Muscle layer of colon (tissue), 2 donors: ENCODE measurements around the gene UMAD1.
"Not testable (repeated sequence)": the region's sequence is repeated elsewhere in the genome, so short reads cannot be mapped to it uniquely, and the experiment has no call there.

ENCODE experiments used
- H3K27ac ChIP-seq: one replicate; pipeline ENCODE4 v1.7.0; 2013; ENCODE audit warnings: low read depth, mild to moderate bottlenecking, low read length, moderate library complexity
- H3K27me3 ChIP-seq, 2 donors: one replicate each; pipeline ENCODE4 v1.7.0; 2013; ENCODE audit warnings: low read length in 2 of 2, mild to moderate bottlenecking in 2 of 2; ENCODE audit not compliant: insufficient read depth in 2 of 2, control insufficient read depth in 1 of 2
- H3K36me3 ChIP-seq: one replicate; pipeline ENCODE4 v1.7.0; 2013; ENCODE audit warnings: mild to moderate bottlenecking, low read length; ENCODE audit not compliant: insufficient read depth
- H3K4me1 ChIP-seq: one replicate; pipeline ENCODE4 v1.7.0; 2013; ENCODE audit warnings: mild to moderate bottlenecking, low read length; ENCODE audit not compliant: insufficient read depth
- H3K4me3 ChIP-seq, 2 donors: one replicate each; pipeline ENCODE4 v1.7.0; 2013; ENCODE audit warnings: low read length in 2 of 2, low read depth in 1 of 2, mild to moderate bottlenecking in 1 of 2, moderate library complexity in 1 of 2
- H3K9ac ChIP-seq: one replicate; pipeline ENCODE4 v1.7.0; 2013; ENCODE audit warnings: low read length
- H3K9me3 ChIP-seq: one replicate; pipeline ENCODE4 v1.7.0; 2013; ENCODE audit warnings: mild to moderate bottlenecking, low read length
- donor health status: abdominal sarcoma.
- donor health status: Adenocarcinoma of cecum.

Gene UMAD1

DNA sequence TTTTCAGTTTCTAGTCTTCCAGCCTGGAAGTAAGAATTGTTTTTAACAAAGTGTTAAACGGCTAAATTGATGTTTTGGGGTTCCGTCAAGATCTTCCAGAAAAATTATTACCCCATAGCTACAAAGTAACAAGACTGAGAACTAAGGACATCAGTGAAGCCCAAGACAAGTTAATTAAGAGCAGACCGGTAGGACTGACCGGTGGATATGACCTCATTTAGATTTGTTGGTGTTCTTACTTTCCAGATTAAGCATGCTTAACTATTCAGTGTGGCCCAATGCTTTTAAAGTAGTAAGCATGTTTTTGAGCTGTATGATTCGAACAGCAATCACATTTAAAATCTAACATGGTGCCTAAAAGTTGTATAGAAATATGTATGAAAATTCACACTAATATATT is 151.0 kb downstream of the UMAD1 start:
- H3K9ac ChIP-seq: no peak overlapping the region
- H3K4me3 ChIP-seq: no peak overlapping the region
- no peaks in the 10 kb centered on the region for H3K9me3 ChIP-seq
- H3K27me3 ChIP-seq: no peaks in the 10 kb centered on the region
- no peaks in the 10 kb centered on the region for H3K36me3 ChIP-seq
- H3K4me1 ChIP-seq: peaks cover 35% of the 10 kb centered on the region
- no peak overlapping the region for H3K27ac ChIP-seq

DNA sequence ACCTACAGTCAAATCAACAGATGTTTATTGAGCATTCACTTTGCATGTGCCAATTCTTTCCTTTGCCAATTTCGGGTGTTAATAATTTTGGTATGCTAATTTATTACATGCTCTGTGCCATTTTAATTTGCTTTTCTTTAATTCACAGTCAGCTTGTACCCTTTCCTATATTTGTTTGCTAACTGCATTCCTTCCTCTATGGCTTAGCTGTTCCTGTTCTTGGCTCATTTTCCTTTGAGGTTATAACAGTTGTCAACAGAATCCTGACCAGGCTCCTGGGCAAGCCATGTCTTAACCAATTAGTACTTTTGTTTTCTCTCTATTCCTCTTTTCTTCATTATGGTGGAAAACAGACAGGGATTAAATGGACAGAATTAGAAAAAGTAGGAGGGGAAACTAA is 151.5 kb downstream of the UMAD1 start:
- peaks cover 35% of the 10 kb centered on the region for H3K4me1 ChIP-seq
- H3K27me3 ChIP-seq: no peaks in the 10 kb centered on the region
- no peak overlapping the region for H3K27ac ChIP-seq

DNA sequence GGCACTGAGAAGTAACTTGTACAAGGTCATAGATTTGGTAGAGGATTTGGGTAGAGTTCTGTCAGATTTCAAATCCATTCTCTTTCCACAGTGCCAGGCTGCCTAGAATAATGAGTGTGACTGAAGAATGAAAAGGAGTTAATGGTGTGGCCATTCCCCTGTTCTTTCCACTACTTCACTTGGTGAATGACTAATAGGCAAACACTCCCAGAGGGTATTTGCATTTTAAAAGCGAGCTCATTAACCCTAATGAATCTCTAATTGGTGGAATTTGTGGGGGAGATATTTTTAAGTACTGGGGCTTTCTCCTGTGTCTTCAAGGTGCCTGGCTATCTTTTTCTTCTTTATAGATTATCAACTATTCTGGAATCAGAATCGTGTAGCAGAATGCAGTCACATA is 152.7 kb downstream of the UMAD1 start:
- Histone ChIP-seq H3K36me3 (no peaks in the 10 kb centered on the region), H3K9ac (no peak overlapping the region), H3K4me3 (no peak overlapping the region), H3K9me3 (no peaks in the 10 kb centered on the region), H3K27me3 (no peaks in the 10 kb centered on the region), H3K27ac (no peak overlapping the region), H3K4me1 (peaks cover 35% of the 10 kb centered on the region)

More for the DNA sequence above, 151.5 kb downstream of the UMAD1 start:
- Histone ChIP-seq H3K9ac (no peak overlapping the region), H3K4me3 (no peak overlapping the region), H3K9me3 (no peaks in the 10 kb centered on the region), H3K36me3 (no peaks in the 10 kb centered on the region)

DNA sequence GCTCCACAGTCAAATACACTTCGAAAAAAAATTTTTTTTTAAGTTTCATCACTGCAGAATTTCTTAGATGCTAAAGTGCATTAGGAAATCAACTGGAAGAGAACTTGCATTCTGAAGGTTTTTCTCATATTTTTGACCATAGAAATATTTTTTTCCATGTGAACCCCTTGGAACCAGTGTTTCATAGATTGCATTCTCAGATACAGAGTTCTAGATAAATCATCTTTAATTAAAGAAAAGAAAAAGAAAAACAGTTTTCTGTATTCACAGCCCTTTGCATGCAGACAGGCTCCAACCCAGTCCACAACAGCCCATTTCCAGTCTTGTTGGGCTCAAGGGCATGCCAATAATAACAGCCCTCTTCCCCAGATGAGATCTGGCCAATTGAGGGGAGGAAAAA is 153.4 kb downstream of the UMAD1 start:
- H3K27me3 ChIP-seq: no peaks in the 10 kb centered on the region
- no peak overlapping the region for H3K9ac ChIP-seq
- no peaks in the 10 kb centered on the region for H3K36me3 ChIP-seq
- no peaks in the 10 kb centered on the region for H3K9me3 ChIP-seq
- H3K4me3 ChIP-seq: no peak overlapping the region
- H3K27ac ChIP-seq: no peak overlapping the region
- peaks cover 35% of the 10 kb centered on the region for H3K4me1 ChIP-seq

DNA sequence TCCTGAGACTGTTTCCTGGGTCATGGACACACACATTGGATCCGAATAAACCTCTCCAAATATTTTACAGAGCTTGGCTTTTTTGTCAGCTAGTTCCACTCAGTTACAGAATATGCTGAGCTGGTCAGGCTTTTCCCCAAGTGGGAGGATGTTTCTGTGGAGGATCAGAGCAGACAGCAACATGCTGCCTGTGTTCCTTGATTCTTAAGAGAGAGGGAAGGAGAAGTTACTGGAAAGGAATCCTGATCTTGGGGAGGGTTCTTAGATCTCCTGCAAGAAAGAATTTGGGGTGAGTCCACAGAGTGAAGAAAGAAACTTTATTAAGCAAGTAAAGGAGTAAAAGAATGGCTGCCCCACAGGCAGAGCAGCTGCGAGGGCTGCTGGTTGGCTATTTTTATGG is 154.7 kb downstream of the UMAD1 start:
- H3K9me3 ChIP-seq: no peaks in the 10 kb centered on the region
- H3K9ac ChIP-seq: no peak overlapping the region
- H3K27me3 ChIP-seq: no peaks in the 10 kb centered on the region
- H3K4me1 ChIP-seq: peaks cover 32% of the 10 kb centered on the region
- no peak overlapping the region for H3K4me3 ChIP-seq
- no peak overlapping the region for H3K27ac ChIP-seq
- no peaks in the 10 kb centered on the region for H3K36me3 ChIP-seq

DNA sequence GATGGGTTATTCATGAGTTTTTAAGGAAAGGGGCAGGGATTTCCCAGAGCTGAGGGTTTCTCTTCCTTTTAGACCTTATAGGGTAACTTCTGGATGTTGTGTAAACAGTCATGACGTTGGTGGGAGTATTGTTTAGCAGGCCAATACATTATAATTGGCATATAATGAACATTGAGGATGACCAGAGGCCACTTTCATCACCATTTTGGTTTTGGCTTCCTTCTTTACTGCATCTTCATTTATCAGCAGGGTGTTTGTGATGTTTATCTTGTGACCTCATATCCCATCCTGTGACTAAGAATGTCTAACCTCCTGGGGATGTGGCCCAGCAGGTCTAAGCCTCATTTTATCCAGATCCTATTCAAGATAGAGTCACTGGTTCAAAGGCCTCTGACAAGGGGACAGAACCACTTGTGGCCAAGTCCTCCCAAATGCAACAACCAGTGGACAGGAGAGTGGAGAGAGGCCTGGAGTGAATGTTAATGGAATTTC is 155.1 kb downstream of the UMAD1 start:
- H3K4me1 ChIP-seq: peaks cover 27% of the 10 kb centered on the region
- H3K27me3 ChIP-seq: no peaks in the 10 kb centered on the region
- no peak overlapping the region for H3K9ac ChIP-seq
- no peaks in the 10 kb centered on the region for H3K36me3 ChIP-seq
- H3K9me3 ChIP-seq: no peaks in the 10 kb centered on the region
- H3K4me3 ChIP-seq: no peak overlapping the region
- H3K27ac ChIP-seq: no peak overlapping the region

DNA sequence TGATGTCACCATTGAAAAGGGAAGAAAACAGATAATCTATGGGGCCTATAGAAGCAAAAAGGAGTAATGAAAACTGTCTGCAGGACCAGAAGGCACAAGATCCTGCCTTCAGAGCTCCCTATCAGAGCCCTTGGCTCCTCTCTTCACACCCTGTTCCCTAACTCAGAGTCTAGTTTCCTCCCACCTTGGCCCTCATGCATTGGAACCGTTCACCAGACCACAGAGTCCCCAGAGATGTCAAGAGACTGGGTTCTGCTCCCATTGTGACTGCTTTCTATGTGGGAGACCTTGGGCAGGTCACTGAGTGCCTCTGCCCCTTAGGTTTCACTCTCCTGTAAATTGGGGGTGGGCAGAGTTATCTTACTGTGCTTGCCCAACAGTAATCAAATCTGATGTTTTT is 158.0 kb downstream of the UMAD1 start:
- Histone ChIP-seq H3K4me1 (peaks cover 4% of the 10 kb centered on the region), H3K4me3 (no peak overlapping the region), H3K9ac (no peak overlapping the region), H3K27ac (no peak overlapping the region), H3K27me3 (no peaks in the 10 kb centered on the region), H3K36me3 (no peaks in the 10 kb centered on the region), H3K9me3 (no peaks in the 10 kb centered on the region)

DNA sequence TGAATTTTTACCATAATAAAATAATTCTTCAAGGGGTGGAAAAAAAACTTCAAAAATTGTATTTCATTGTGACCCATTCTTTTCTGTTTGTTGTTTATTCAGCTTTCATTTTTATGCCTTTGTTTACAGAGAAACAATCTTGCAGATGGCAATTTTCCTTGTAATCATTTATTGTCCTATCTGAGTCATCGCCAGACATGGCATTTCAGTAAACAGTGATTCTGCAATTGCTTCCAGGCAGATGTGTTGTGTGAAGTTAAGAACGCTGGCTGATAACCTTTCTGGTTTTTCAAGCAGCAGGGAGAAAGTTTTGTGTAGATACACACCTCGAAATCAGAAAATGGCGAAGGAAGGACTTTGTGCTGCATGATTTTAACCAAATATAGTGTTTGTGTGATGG is 158.6 kb downstream of the UMAD1 start:
- Histone ChIP-seq H3K27ac (no peak overlapping the region), H3K4me3 (no peak overlapping the region), H3K4me1 (peaks cover 3% of the 10 kb centered on the region), H3K36me3 (no peaks in the 10 kb centered on the region), H3K27me3 (no peaks in the 10 kb centered on the region), H3K9me3 (no peaks in the 10 kb centered on the region), H3K9ac (no peak overlapping the region)

DNA sequence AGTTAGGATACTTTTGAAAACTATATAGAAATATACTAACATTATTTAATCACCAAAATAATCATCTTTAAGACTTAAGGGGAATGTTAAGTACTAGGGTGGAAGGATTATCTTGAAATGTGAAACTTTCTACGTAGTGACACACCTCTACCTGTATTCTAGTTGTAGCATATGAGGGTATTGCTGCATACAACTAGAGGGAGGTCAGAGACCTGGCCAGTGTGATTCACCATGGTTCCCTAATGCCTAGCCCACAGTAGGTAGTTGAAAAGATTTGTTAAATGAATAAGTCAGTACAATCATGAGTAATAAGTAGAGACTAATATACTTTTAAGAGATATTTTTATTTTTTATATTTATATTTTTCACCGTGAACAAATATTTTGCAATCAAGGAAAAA is 162.0 kb downstream of the UMAD1 start:
- no peaks in the 10 kb centered on the region for H3K4me1 ChIP-seq
- H3K36me3 ChIP-seq: no peaks in the 10 kb centered on the region
- H3K27ac ChIP-seq: no peak overlapping the region
- no peak overlapping the region for H3K4me3 ChIP-seq
- H3K9ac ChIP-seq: no peak overlapping the region
- no peaks in the 10 kb centered on the region for H3K9me3 ChIP-seq
- no peaks in the 10 kb centered on the region for H3K27me3 ChIP-seq

DNA sequence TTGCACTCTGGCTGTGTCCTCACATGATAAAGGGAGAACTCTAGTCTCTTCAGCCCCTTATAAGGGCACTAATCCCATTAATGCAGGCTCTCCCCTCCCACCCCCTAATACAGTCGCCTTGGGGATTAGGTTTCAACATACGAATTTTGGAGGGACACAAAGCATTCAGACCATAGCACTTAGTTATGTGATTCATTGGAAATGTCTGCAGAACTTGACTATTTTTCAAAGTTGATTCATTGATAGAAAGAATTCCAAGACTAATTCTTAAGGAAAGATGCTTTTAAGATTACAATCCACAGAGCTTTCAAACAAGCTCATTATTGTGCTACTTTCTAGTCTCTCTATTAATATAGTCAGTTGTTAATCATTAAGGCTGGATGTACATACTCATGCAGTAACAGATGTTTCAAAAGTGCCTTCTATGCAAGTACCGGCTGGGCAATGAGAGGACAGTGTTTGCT is 163.2 kb downstream of the UMAD1 start:
- no peaks in the 10 kb centered on the region for H3K9me3 ChIP-seq
- H3K4me3 ChIP-seq: no peak overlapping the region
- H3K27ac ChIP-seq: no peak overlapping the region
- H3K4me1 ChIP-seq: no peaks in the 10 kb centered on the region
- no peaks in the 10 kb centered on the region for H3K36me3 ChIP-seq
- H3K27me3 ChIP-seq: no peaks in the 10 kb centered on the region
- no peak overlapping the region for H3K9ac ChIP-seq

DNA sequence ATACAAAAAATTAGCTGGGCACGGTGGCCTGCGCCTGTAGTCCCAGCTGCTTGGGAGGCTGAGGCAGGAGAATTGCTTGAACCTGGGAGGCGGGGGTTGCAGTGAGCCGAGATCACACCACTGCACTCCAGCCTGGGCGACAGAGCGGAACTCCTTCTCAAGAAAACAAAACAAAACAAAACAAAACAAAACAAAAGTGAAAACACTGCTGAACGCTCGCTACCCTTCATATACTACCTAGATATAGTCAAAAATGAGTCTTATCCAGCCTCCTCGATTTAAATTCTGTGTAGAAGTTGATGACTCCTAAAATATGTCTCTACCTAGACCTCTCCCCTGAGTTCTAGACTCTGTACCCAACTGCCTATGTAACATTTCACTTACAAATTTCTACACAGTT is 164.3 kb downstream of the UMAD1 start:
- H3K9ac ChIP-seq, H3K9me3 ChIP-seq, H3K27ac ChIP-seq, H3K4me1 ChIP-seq, H3K4me3 ChIP-seq, H3K36me3 ChIP-seq, H3K27me3 ChIP-seq: not testable (repeated sequence)

DNA sequence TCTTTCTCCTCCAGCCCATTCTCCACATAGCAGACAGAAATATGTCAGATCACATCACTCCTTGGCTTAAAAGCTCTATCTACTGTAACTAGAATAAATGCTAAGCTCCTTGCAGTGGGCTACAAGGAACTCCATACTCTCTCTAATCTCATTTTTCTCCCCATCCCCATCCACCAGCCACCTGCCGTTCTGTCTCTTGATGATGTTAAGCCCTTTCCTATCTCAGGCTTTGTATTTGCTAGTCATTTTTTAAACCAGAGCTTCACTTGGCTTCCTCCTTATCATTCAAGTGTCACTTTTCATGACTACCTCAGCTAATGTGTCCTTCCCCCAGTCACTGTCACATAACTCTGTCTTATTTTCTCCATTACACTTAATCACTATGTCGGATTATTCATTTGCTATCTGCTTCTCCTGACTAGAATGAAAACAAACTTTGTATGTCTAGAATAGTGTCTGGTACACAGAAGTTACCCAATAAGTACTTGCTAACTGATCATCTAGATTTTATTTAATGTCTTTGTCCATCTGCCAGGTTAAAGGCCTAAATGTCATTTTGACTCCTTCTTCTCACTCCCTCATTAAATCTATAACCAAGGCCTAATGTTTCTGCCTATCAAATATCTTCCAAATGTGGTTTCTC is 165.1 kb downstream of the UMAD1 start:
- no peak overlapping the region for H3K27ac ChIP-seq
- no peaks in the 10 kb centered on the region for H3K9me3 ChIP-seq
- no peak overlapping the region for H3K4me3 ChIP-seq
- H3K36me3 ChIP-seq: no peaks in the 10 kb centered on the region
- H3K4me1 ChIP-seq: no peaks in the 10 kb centered on the region
- H3K9ac ChIP-seq: no peak overlapping the region
- H3K27me3 ChIP-seq: no peaks in the 10 kb centered on the region
